ENCODE data around the gene AKAP13. TPM values are rescaled to one million over a fixed set of nuclear protein-coding genes. Genes with fewer than 3 reads are reported as not detected.

AKAP13 gene
- total and polyA plus RNA-seq, 2 of the 8 experiments (the other 6 are each of a cell fraction or from before 2014, with no cell fraction given), result 14.0 to 46.2 TPM

DNA sequence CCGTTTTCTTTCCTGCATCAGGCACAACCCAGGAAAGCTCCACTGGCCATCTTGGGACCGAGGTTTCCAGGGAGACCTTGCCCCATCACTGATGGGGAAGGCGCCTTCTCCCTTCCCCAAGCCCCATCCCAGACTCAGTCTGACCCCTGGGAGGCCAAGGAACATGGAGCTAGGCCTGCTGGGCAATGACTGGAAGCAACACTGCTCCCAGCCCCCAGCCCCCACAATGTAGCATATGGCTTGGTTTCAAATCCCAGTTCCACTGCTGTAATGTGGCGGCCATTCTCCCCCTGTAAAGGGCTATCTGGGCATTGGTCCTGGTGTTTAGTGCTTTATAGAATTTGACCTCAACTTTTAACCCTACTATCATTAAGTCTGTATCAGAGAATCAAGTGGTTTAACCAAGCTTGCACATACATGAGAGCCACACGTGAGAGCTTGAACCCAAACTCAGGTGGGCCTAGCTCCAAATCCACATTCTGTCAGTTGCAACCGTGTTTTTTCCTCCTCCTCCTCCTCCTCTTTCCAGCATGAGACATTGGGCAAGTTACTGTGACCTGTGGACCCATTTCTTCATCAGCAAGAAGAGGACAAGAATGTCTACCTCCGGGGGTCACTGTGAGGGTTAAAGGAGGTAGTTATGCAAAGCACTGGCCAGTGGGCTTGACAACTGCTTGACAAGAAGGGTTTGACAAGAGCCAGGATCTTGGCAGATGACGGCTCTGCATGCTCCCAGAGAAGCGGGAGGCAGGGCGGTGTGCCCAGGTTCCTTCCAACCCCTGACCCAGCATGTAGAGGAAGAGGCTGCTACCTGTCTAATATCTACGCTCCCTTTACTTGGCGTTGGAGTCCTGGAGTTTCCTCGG is 376.9 kb downstream of the AKAP13 start:
- Histone ChIP-seq H3K27me3 (replicated peaks in 1 of 4; ENCODE audit: control insufficient read depth in 3 of 4, extremely low read depth in 1 of 4, insufficient read depth in 3 of 4, low read length in 3 of 4) (no peaks in the 10 kb centered on the region), H4K91ac (replicated peaks; ENCODE audit: insufficient read length, low read length) (no peak overlapping the region), H2BK20ac (ENCODE audit: low read length) (no peak overlapping the region), H2AFZ (ENCODE audit: low read length) (no peak overlapping the region), H4K20me1 (replicated peaks in 1 of 2; ENCODE audit: control insufficient read depth in 1 of 2, insufficient read depth in 2 of 2, low read length in 2 of 2) (peaks cover 2 to 10% of the 10 kb centered on the region in 2 experiments), H3K4me3 (ENCODE audit: extremely low read depth in 1 of 4, insufficient read depth in 2 of 4, low read depth in 3 of 4, low read length in 4 of 4) (no peak overlapping the region), H4K8ac (ENCODE audit: extremely low read depth, insufficient read depth, low read length) (0 out of 2 replicates have a peak overlapping the region, but pooled peaks have one; percentile 36), H2BK15ac (ENCODE audit: low read length) (no peak overlapping the region), H3K9me3 (ENCODE audit: insufficient read depth in 2 of 2, low read depth in 1 of 2, low read length in 1 of 2) (no peaks in the 10 kb centered on the region), H3K23ac (ENCODE audit: insufficient read length) (no peak overlapping the region), H3K18ac (ENCODE audit: extremely low read depth, low read length) (no peak overlapping the region; the same call in none of the 2 replicates), H3K4me2 (ENCODE audit: insufficient read depth in 1 of 2, low read depth in 2 of 2, low read length in 2 of 2) (no peak overlapping the region), H3K14ac (ENCODE audit: insufficient read length) (no peak overlapping the region), H2BK12ac (ENCODE audit: low read depth, low read length) (no peak overlapping the region), H3K79me2 (ENCODE audit: control insufficient read depth in 1 of 2, insufficient read depth in 2 of 2, low read length in 2 of 2) (no peaks in the 10 kb centered on the region; a peak in 1 of 4 replicates), H3K79me1 (ENCODE audit: low read depth, low read length) (peaks cover 7% of the 10 kb centered on the region), H3K56ac (replicated peaks; ENCODE audit: insufficient read length, low read depth, low read length) (no peak overlapping the region), H3K4me1 (replicated peaks in 1 of 4; ENCODE audit: control insufficient read depth in 3 of 4, insufficient read depth in 4 of 4, low read length in 3 of 4) (peaks cover 0 to 8% (median 5%) of the 10 kb centered on the region in 4 experiments; a peak in 6 of 7 replicates), H3K4ac (replicated peaks; ENCODE audit: insufficient read length, low read depth, low read length) (no peak overlapping the region), H3K27ac (ENCODE audit: low read depth, low read length) (no peak overlapping the region), H2BK120ac (replicated peaks; ENCODE audit: low read depth, low read length) (no peak overlapping the region), H3K36me3 (ENCODE audit: control insufficient read depth in 2 of 4, insufficient read depth in 4 of 4, low read length in 3 of 4) (peaks cover 0 to 7% (median 1%) of the 10 kb centered on the region in 4 experiments; a peak in 4 of 8 replicates), H3K23me2 (ENCODE audit: low read depth, low read length) (peaks cover 2% of the 10 kb centered on the region; the same call in 1 of the 2 replicates), H3K9ac (replicated peaks in 1 of 4; ENCODE audit: extremely low read depth in 1 of 4, low read depth in 3 of 4, low read length in 3 of 4) (no peak overlapping the region), H2AK5ac (ENCODE audit: low read depth, low read length) (no peak overlapping the region), H2BK5ac (ENCODE audit: low read depth, low read length) (no peak overlapping the region; the same call in 1 of the 2 replicates), H4K5ac (ENCODE audit: insufficient read length, low read depth, low read length) (no peak overlapping the region)
- POLR2A ChIA-PET (ENCODE audit: partially characterized antibody), result no interaction called here
- FAIRE-seq (no peak), DNase-seq (ENCODE audit: low read depth in 1 of 2, low spot score in 2 of 2) (no peak)
- CTCF ChIA-PET (ENCODE audit: partially characterized antibody), result interaction anchor here (0.7 to 1.9 kb wide), 5 partner anchors 13 to 83 kb away, joined by 3 to 4 read pairs (median 3); no protein-coding TSS in a partner anchor
- 89% methylated on average over 12 of the region's 13 CpGs; no CpG with 5 or more reads in 1 of the 2 experiments for WGBS, 2 experiments (ENCODE audit: extremely low coverage in 1 of 2, insufficient coverage in 1 of 2, insufficient read length in 1 of 2, insufficient replicate concordance in 2 of 2, low coverage in 1 of 2, low lambda C conversion rate in 2 of 2, missing lambda C conversion rate in 1 of 2)
- TF ChIP-seq CBX5 (IDR thresholded peaks at IDR 0.05; ENCODE audit: low read depth, low read length) (no peak), SIN3A (conservative IDR thresholded peaks at IDR 0.05 in 1 of 2, IDR thresholded peaks at IDR 0.05 in 1 of 2; ENCODE audit: low read depth in 1 of 2, low read length in 2 of 2) (no peak), YY1 (IDR thresholded peaks at IDR 0.05; ENCODE audit: low read depth, low read length) (no peak), SAP30 (IDR thresholded peaks at IDR 0.05; ENCODE audit: insufficient read depth, insufficient replicate concordance, low read length) (no peak), CTBP2 (IDR thresholded peaks at IDR 0.05; ENCODE audit: borderline replicate concordance, insufficient read depth, insufficient read length, low read length) (no peak), FOSL1 (IDR thresholded peaks at IDR 0.05; ENCODE audit: insufficient read depth, low read depth, low read length) (no peak), SP2 (IDR thresholded peaks at IDR 0.05; ENCODE audit: low read length) (no peak), HDAC6 (IDR thresholded peaks at IDR 0.05; ENCODE audit: low read depth, low read length) (no peak)

Data from H1 (cell line).